ENCODE data around the gene GRIK3.

DNA sequence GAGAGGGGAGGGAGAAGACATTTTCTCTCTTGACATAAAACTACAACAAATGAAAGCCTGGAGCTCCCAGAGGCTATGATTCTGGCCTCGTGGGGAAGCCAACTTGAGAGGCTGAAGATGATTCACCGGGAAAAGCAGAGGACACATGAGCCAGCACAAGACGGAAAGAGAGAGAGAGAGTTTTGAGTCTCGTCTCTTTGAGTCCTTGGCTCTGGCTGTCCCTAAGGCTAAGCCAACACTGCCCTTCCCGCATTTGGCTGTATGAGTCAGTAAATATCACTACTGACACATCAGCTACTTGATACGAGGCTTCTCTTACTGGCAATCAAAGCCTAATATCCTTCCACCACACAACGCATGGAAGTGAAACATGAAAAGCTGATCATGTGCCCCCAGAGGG is 95.5 kb downstream of the GRIK3 start:
- TF ChIP-seq POLR2A (IDR thresholded peaks at IDR 0.05; ENCODE audit: low read length) (no peak), GATA1 (IDR thresholded peaks at IDR 0.05; ENCODE audit: low read depth, low read length) (no peak)
